HG02642 (cell line): Measurements from ENCODE around the gene PTX3.

Experiments used
- ATAC-seq: cut with Tn5 transposase; IDR thresholded peaks from one replicate; pipeline ENCODE4 v1.9.1; 2021; ENCODE audit warnings: mild to moderate bottlenecking; ENCODE audit not compliant: unreplicated experiment, poor library complexity

The PTX3 gene

GRCh38 chr3:157469561-157470294 lies 33.1 kb downstream of the PTX3 start:
- ATAC-seq: no peak

- no peak for ATAC-seq
Measured at GRCh38 chr3:157471064-157471463, 34.4 kb downstream of the PTX3 start.

GRCh38 chr3:157472648-157473047 lies 36.0 kb downstream of the PTX3 start:
- ATAC-seq: no peak

GRCh38 chr3:157475921-157476414 lies 39.3 kb downstream of the PTX3 start:
- ATAC-seq: no peak

GRCh38 chr3:157477441-157477840 lies 40.8 kb downstream of the PTX3 start:
- no peak for ATAC-seq

- no peak for ATAC-seq
Measured at GRCh38 chr3:157479464-157480243, 43.0 kb downstream of the PTX3 start.

GRCh38 chr3:157487339-157487738 lies 50.7 kb downstream of the PTX3 start:
- ATAC-seq: no peak

- ATAC-seq: no peak
Measured at GRCh38 chr3:157488144-157488543, 51.5 kb downstream of the PTX3 start.

- no peak for ATAC-seq
Measured at GRCh38 chr3:157491136-157491535, 54.5 kb downstream of the PTX3 start.
